Lung (tissue), 12 donors: ENCODE results near the gene SPTB. TPM values are rescaled to one million over a fixed set of nuclear protein-coding genes. Genes with fewer than 3 reads are reported as not detected.

Experiments used
- ATAC-seq: fragments of 200-7000 bp; cut with Tn5 transposase; one replicate; pipeline ENCODE4 v1.9.1; 2020; ENCODE audit warnings: moderate number of reproducible peaks; ENCODE audit not compliant: insufficient read depth, low FRiP score
- DNase-seq, 3 donors: peaks; one replicate each; pipeline ENCODE4 v3.0.0-alpha.2; 2013 to 2017
- H3K27ac ChIP-seq, 2 donors: one replicate each; pipeline ENCODE4 v1.5.1; 2013; ENCODE audit warnings: mild to moderate bottlenecking in 2 of 2, moderate library complexity in 2 of 2, control low read depth in 1 of 2, inconsistent platforms in 1 of 2, low read depth in 1 of 2, low read length in 1 of 2
- H3K27me3 ChIP-seq, 3 donors: one replicate each; pipeline ENCODE4 v1.5.1; 2013; ENCODE audit warnings: low read length in 2 of 3; ENCODE audit not compliant: control insufficient read depth in 3 of 3, insufficient read depth in 3 of 3
- H3K36me3 ChIP-seq, 4 donors: one replicate each; pipeline ENCODE4 v1.5.1; 2013; ENCODE audit warnings: low read length in 4 of 4, mild to moderate bottlenecking in 1 of 4, moderate library complexity in 1 of 4; ENCODE audit not compliant: control insufficient read depth in 4 of 4, insufficient read depth in 4 of 4
- H3K4me1 ChIP-seq, 5 donors: one replicate each; pipeline ENCODE4 v1.5.1; 2013; ENCODE audit warnings: low read length in 5 of 5, mild to moderate bottlenecking in 2 of 5, moderate library complexity in 1 of 5; ENCODE audit not compliant: control insufficient read depth in 5 of 5, insufficient read depth in 5 of 5
- H3K4me3 ChIP-seq: one replicate; pipeline ENCODE4 v1.5.1; 2013; ENCODE audit warnings: mild to moderate bottlenecking, control low read depth, moderate library complexity
- H3K9ac ChIP-seq, 2 donors: one replicate each; pipeline ENCODE4 v1.5.1; 2013; ENCODE audit warnings: low read length in 2 of 2, control low read depth in 1 of 2; ENCODE audit not compliant: insufficient read depth in 1 of 2
- H3K9me3 ChIP-seq, 4 donors: one replicate each; pipeline ENCODE4 v1.5.1; 2013; ENCODE audit warnings: low read length in 3 of 4, mild to moderate bottlenecking in 1 of 4, moderate library complexity in 1 of 4; ENCODE audit not compliant: control insufficient read depth in 4 of 4, insufficient read depth in 3 of 4
- WGBS, 2 donors: extraction: QIAGEN DNeasy Blood & Tissue Kit; methylation state at CpG; one replicate each; pipeline ENCODE4 v1.1.7; 2013; 5-methylcytosine and 5-hydroxymethylcytosine counted together
- polyA plus RNA-seq, 2 donors: library from polyadenylated mRNA; stranded (reverse); fragments of 200-250 nt; gene quantifications; one replicate each; pipeline ENCODE4 v1.2.1, GENCODE V29; 2013
- total RNA-seq, 2 donors: library from RNA; depleted of rRNA in 1 of 2; stranded (reverse); fragments of >200 nt in 1 of 2; gene quantifications; one replicate each; pipeline ENCODE4 v1.2.1, GENCODE V29; 2014 to 2021
- TF ChIP-seq, protein P1 (sequence below): IDR thresholded peaks from 2 replicates; pipeline ENCODE4 v1.5.1; 2012; ENCODE audit warnings: mild to moderate bottlenecking; ENCODE audit errors: control extremely low read depth, extremely low read depth
- donor health status: control.
- donor health status: control.
- donor health status: Bipolar disorder and iron deficiency.
- donor health status: healthy.
- donor health status: DM: yes; HTN: yes; CAD: no.

The SPTB gene
- total and polyA plus RNA-seq, 4 donors: 1.2 to 11.5 (median 2.1) TPM

DNA sequence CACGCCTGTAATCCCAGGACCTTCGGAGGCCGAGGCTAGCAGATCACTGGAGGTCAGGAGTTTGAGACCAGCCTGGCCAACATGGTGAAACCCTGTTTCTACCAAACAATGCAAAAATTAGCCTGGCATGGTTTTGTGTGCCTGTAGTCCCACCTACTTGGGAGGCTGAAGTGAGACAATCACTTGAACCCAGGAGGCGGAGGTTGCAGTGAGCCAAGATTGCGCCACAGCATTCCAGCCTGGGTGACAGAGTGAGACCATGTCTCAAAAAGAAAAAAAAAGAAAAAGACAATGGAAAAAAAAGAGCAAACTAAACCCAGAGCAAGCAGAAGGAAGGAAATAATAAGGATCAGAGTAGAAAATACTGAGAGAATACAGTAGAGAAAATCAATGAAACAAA, 39.9 kb upstream of the SPTB start:
- H3K27me3 ChIP-seq: no peaks in the 10 kb centered on the region
- no peak overlapping the region for H3K4me3 ChIP-seq
- peaks cover 0 to 8% (median 3%) of the 10 kb centered on the region in 4 donors for H3K36me3 ChIP-seq
- ATAC-seq: peak; percentile 37
- H3K27ac ChIP-seq: peak overlapping the region in 1 of 2 donors; percentile 53
- no peak for DNase-seq
- no peaks in the 10 kb centered on the region for H3K9me3 ChIP-seq
- TF ChIP-seq, protein P1, sequence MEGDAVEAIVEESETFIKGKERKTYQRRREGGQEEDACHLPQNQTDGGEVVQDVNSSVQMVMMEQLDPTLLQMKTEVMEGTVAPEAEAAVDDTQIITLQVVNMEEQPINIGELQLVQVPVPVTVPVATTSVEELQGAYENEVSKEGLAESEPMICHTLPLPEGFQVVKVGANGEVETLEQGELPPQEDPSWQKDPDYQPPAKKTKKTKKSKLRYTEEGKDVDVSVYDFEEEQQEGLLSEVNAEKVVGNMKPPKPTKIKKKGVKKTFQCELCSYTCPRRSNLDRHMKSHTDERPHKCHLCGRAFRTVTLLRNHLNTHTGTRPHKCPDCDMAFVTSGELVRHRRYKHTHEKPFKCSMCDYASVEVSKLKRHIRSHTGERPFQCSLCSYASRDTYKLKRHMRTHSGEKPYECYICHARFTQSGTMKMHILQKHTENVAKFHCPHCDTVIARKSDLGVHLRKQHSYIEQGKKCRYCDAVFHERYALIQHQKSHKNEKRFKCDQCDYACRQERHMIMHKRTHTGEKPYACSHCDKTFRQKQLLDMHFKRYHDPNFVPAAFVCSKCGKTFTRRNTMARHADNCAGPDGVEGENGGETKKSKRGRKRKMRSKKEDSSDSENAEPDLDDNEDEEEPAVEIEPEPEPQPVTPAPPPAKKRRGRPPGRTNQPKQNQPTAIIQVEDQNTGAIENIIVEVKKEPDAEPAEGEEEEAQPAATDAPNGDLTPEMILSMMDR: no peak
- H3K9ac ChIP-seq: no peak overlapping the region
- 62 to 85% methylated on average over 5 of the region's 5 CpGs for WGBS, 2 donors
- peaks cover 5 to 12% (median 11%) of the 10 kb centered on the region in 5 donors for H3K4me1 ChIP-seq

DNA sequence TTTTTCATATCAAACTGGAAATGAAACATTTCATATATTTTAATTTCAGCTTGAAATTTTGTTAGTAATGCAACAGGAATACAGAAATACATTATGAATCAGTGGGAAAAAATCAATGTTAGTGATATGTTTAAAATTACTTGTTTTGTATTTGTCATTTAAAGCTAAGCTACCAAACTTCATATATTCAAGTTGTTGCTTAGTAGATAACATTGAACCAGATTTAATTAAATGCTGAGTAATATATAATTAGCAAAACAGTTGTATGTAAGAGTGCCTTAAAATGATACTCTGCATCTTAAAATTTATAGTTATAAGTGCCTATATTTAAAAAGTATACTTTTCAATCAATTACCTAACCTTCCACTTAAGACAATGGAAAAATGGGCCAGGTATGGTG, 39.5 kb upstream of the SPTB start:
- TF ChIP-seq, protein P1: no peak
- no peak overlapping the region for H3K9ac ChIP-seq
- no peak overlapping the region for H3K4me3 ChIP-seq
- peaks cover 5 to 12% (median 11%) of the 10 kb centered on the region in 5 donors for H3K4me1 ChIP-seq
- no peaks in the 10 kb centered on the region for H3K27me3 ChIP-seq
- H3K36me3 ChIP-seq: peaks cover 0 to 5% (median under 1%) of the 10 kb centered on the region in 4 donors
- no peak for DNase-seq
- ATAC-seq: no peak
- no peaks in the 10 kb centered on the region for H3K9me3 ChIP-seq
- H3K27ac ChIP-seq: peak overlapping the region in 1 of 2 donors; percentile 53

DNA sequence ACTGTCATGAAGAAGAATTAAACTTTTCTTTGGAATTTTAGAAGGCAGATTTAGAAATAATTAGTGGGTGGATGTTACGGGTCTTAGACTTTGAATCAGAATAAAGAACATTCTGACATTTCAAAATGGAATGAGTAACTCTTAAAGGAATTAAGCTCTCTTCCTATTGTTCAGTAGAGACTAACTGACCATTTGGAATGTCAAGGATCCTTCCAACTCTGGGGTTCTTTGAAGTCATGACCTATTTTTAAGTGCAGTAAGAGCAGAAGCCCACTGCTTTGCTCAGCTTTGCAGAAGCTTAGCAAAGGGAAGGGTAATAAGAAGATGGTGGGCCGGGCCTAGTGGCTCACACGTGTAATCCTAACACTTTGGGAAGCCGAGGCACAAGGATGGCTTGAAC, 38.5 kb upstream of the SPTB start:
- H3K27me3 ChIP-seq: no peaks in the 10 kb centered on the region
- H3K36me3 ChIP-seq: no peaks in the 10 kb centered on the region
- no peak overlapping the region for H3K9ac ChIP-seq
- no peak overlapping the region for H3K4me3 ChIP-seq
- WGBS, 2 donors: 92 to 97% methylated on average over 4 of the region's 4 CpGs
- H3K27ac ChIP-seq: no peak overlapping the region
- ATAC-seq (no peak), DNase-seq (no peak)
- TF ChIP-seq, protein P1: no peak
- H3K9me3 ChIP-seq: no peaks in the 10 kb centered on the region
- H3K4me1 ChIP-seq: peaks cover 5 to 15% (median 12%) of the 10 kb centered on the region in 5 donors

DNA sequence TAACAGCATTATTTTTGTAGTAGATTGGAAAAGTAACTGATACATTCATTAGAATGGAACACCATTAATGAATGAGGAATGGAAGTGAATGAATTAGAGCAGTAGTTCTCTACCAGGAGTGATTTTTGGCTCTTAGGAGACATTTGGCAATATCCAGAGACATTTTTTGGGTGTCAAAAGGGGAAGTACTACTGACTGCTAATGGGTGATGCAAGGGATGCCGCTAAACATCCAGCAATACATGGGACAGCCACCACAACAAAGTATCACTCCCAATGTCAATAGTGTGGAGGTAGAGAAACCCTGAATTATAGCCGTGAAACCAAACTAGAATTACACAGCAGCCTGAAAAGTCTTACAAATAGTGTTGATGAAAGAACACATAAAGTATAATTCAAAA, 36.1 kb upstream of the SPTB start:
- Histone ChIP-seq H3K4me1 (peaks cover 5 to 15% (median 12%) of the 10 kb centered on the region in 5 donors), H3K36me3 (no peaks in the 10 kb centered on the region), H3K27me3 (no peaks in the 10 kb centered on the region), H3K27ac (no peak overlapping the region), H3K9me3 (no peaks in the 10 kb centered on the region), H3K4me3 (no peak overlapping the region), H3K9ac (no peak overlapping the region)
- TF ChIP-seq, protein P1: no peak
- ATAC-seq (no peak), DNase-seq (no peak)
- WGBS, 2 donors: 43 to 82% methylated on average over 2 of the region's 2 CpGs
